ENCODE results near the gene CX3CR1. TPM values are rescaled to one million over a fixed set of nuclear protein-coding genes. Genes with fewer than 3 reads are reported as not detected.

CX3CR1 gene
- total and polyA plus RNA-seq, 9 of the 15 experiments (the other 6 are each of a cell fraction or from before 2014, with no cell fraction given) = 0.03 to 0.21 TPM; not detected in 7

DNA sequence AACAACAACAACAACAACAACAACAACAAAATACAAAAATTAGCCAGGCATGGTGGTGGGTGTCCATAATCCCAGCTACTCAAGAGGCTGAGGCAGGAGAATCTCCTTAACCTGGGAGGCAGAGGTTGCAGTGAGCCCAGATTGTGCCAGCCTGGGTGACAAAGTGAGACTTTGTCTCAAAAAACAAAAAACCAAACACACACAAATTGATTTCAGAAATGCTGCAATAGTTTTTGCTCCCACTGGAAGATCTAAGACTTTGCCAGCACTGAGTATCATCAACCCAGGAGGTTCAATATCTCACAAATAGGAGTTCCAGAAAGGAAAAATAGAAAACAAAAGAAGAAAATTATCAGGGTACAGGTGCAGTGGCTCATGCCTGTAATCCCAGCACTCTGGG lies 33.5 kb upstream of the CX3CR1 start:
- Histone ChIP-seq H3K9me3 (replicated peaks; ENCODE audit: control insufficient read depth, insufficient read depth, low read depth, low read length) (no peaks in the 10 kb centered on the region), H3K79me2 (ENCODE audit: control insufficient read depth, insufficient read depth, low read length) (no peaks in the 10 kb centered on the region), H3K9ac (ENCODE audit: insufficient read depth in 1 of 2, low read depth in 2 of 2, low read length in 2 of 2) (no peak overlapping the region), H3K9me1 (ENCODE audit: control insufficient read depth, insufficient read depth, low read length) (no peaks in the 10 kb centered on the region), H2AFZ (ENCODE audit: low read depth, low read length) (no peak overlapping the region), H3K4me1 (replicated peaks in 1 of 2; ENCODE audit: control insufficient read depth in 2 of 2, insufficient read depth in 2 of 2, low read length in 2 of 2) (no peaks in the 10 kb centered on the region), H3K27me3 (ENCODE audit: control insufficient read depth in 2 of 2, insufficient read depth in 2 of 2, low read length in 2 of 2) (no peaks in the 10 kb centered on the region), H3K4me2 (ENCODE audit: insufficient read depth, low read length) (no peak overlapping the region), H3K4me3 (no peak overlapping the region), H3K36me3 (ENCODE audit: control insufficient read depth, insufficient read depth, low read length) (no peaks in the 10 kb centered on the region), H4K20me1 (replicated peaks; ENCODE audit: control insufficient read depth, insufficient read depth, low read length) (no peaks in the 10 kb centered on the region), H3K27ac (ENCODE audit: extremely low read depth, low read depth, low read length) (no peak overlapping the region)
- ChIA-PET POLR2A (no interaction called here), CTCF (ENCODE audit: low intra/inter-chr PET ratio) (no interaction called here)
- DNase-seq (ENCODE audit: extremely low read depth in 1 of 4, low spot score in 3 of 4) (no peak), ATAC-seq (no peak), FAIRE-seq (no peak)
- BruUV-seq (replicated peaks) = no TSS peak
- in situ Hi-C loops (cut with MboI) (no loop called here), intact Hi-C loops (cut with micrococcal nuclease) (no loop called here)
- TF ChIP-seq, protein P1, sequence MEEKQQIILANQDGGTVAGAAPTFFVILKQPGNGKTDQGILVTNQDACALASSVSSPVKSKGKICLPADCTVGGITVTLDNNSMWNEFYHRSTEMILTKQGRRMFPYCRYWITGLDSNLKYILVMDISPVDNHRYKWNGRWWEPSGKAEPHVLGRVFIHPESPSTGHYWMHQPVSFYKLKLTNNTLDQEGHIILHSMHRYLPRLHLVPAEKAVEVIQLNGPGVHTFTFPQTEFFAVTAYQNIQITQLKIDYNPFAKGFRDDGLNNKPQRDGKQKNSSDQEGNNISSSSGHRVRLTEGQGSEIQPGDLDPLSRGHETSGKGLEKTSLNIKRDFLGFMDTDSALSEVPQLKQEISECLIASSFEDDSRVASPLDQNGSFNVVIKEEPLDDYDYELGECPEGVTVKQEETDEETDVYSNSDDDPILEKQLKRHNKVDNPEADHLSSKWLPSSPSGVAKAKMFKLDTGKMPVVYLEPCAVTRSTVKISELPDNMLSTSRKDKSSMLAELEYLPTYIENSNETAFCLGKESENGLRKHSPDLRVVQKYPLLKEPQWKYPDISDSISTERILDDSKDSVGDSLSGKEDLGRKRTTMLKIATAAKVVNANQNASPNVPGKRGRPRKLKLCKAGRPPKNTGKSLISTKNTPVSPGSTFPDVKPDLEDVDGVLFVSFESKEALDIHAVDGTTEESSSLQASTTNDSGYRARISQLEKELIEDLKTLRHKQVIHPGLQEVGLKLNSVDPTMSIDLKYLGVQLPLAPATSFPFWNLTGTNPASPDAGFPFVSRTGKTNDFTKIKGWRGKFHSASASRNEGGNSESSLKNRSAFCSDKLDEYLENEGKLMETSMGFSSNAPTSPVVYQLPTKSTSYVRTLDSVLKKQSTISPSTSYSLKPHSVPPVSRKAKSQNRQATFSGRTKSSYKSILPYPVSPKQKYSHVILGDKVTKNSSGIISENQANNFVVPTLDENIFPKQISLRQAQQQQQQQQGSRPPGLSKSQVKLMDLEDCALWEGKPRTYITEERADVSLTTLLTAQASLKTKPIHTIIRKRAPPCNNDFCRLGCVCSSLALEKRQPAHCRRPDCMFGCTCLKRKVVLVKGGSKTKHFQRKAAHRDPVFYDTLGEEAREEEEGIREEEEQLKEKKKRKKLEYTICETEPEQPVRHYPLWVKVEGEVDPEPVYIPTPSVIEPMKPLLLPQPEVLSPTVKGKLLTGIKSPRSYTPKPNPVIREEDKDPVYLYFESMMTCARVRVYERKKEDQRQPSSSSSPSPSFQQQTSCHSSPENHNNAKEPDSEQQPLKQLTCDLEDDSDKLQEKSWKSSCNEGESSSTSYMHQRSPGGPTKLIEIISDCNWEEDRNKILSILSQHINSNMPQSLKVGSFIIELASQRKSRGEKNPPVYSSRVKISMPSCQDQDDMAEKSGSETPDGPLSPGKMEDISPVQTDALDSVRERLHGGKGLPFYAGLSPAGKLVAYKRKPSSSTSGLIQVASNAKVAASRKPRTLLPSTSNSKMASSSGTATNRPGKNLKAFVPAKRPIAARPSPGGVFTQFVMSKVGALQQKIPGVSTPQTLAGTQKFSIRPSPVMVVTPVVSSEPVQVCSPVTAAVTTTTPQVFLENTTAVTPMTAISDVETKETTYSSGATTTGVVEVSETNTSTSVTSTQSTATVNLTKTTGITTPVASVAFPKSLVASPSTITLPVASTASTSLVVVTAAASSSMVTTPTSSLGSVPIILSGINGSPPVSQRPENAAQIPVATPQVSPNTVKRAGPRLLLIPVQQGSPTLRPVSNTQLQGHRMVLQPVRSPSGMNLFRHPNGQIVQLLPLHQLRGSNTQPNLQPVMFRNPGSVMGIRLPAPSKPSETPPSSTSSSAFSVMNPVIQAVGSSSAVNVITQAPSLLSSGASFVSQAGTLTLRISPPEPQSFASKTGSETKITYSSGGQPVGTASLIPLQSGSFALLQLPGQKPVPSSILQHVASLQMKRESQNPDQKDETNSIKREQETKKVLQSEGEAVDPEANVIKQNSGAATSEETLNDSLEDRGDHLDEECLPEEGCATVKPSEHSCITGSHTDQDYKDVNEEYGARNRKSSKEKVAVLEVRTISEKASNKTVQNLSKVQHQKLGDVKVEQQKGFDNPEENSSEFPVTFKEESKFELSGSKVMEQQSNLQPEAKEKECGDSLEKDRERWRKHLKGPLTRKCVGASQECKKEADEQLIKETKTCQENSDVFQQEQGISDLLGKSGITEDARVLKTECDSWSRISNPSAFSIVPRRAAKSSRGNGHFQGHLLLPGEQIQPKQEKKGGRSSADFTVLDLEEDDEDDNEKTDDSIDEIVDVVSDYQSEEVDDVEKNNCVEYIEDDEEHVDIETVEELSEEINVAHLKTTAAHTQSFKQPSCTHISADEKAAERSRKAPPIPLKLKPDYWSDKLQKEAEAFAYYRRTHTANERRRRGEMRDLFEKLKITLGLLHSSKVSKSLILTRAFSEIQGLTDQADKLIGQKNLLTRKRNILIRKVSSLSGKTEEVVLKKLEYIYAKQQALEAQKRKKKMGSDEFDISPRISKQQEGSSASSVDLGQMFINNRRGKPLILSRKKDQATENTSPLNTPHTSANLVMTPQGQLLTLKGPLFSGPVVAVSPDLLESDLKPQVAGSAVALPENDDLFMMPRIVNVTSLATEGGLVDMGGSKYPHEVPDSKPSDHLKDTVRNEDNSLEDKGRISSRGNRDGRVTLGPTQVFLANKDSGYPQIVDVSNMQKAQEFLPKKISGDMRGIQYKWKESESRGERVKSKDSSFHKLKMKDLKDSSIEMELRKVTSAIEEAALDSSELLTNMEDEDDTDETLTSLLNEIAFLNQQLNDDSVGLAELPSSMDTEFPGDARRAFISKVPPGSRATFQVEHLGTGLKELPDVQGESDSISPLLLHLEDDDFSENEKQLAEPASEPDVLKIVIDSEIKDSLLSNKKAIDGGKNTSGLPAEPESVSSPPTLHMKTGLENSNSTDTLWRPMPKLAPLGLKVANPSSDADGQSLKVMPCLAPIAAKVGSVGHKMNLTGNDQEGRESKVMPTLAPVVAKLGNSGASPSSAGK (IDR thresholded peaks at IDR 0.05) = no peak
- TF ChIP-seq ZNF232 (CRISPR knock-in tag; IDR thresholded peaks at IDR 0.05) (no peak), NR2C2 (CRISPR knock-in tag; IDR thresholded peaks at IDR 0.05) (no peak), NR2C2 (tag; IDR thresholded peaks at IDR 0.05) (no peak), HDAC6 (IDR thresholded peaks at IDR 0.05; ENCODE audit: low read depth, low read length) (no peak), PHTF2 (CRISPR knock-in tag; IDR thresholded peaks at IDR 0.05) (no peak), MTA2 (IDR thresholded peaks at IDR 0.05; ENCODE audit: low read depth) (no peak), EP400 (IDR thresholded peaks at IDR 0.05) (no peak), U2AF2 (optimal IDR thresholded peaks at IDR 0.05; ENCODE audit: low read depth, low read length) (no peak)
- TF ChIP-seq, protein P2, sequence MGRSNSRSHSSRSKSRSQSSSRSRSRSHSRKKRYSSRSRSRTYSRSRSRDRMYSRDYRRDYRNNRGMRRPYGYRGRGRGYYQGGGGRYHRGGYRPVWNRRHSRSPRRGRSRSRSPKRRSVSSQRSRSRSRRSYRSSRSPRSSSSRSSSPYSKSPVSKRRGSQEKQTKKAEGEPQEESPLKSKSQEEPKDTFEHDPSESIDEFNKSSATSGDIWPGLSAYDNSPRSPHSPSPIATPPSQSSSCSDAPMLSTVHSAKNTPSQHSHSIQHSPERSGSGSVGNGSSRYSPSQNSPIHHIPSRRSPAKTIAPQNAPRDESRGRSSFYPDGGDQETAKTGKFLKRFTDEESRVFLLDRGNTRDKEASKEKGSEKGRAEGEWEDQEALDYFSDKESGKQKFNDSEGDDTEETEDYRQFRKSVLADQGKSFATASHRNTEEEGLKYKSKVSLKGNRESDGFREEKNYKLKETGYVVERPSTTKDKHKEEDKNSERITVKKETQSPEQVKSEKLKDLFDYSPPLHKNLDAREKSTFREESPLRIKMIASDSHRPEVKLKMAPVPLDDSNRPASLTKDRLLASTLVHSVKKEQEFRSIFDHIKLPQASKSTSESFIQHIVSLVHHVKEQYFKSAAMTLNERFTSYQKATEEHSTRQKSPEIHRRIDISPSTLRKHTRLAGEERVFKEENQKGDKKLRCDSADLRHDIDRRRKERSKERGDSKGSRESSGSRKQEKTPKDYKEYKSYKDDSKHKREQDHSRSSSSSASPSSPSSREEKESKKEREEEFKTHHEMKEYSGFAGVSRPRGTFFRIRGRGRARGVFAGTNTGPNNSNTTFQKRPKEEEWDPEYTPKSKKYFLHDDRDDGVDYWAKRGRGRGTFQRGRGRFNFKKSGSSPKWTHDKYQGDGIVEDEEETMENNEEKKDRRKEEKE (IDR thresholded peaks at IDR 0.05; ENCODE audit: borderline replicate concordance in 1 of 2, control insufficient read depth in 1 of 2, low read depth in 2 of 2, low read length in 1 of 2) = no peak
